Endodermal cell (in vitro differentiated cells): ENCODE results near the gene NEK6. TPM values are rescaled to one million over a fixed set of nuclear protein-coding genes. Genes with fewer than 3 reads are reported as not detected.

Source experiments
- DNase-seq: peaks from one replicate; pipeline ENCODE4 v3.0.0-alpha.2; 2017
- H3K27ac ChIP-seq: 2 replicates; pipeline ENCODE4 v1.5.1; 2013; ENCODE audit warnings: mild to moderate bottlenecking, low read depth, low read length, moderate library complexity
- H3K27me3 ChIP-seq: 2 replicates; pipeline ENCODE4 v1.6.1; 2013; ENCODE audit warnings: mild to moderate bottlenecking, low read length, moderate library complexity; ENCODE audit not compliant: insufficient read depth, control insufficient read depth, poor library complexity, severe bottlenecking
- H3K36me3 ChIP-seq: 2 replicates; pipeline ENCODE4 v1.7.0; 2013; ENCODE audit warnings: mild to moderate bottlenecking, low read length, moderate library complexity; ENCODE audit not compliant: control insufficient read depth, insufficient read depth
- H3K4me1 ChIP-seq: one replicate; pipeline ENCODE4 v1.7.0; 2013; ENCODE audit warnings: low read length; ENCODE audit not compliant: control insufficient read depth, insufficient read depth
- H3K4me3 ChIP-seq: 2 replicates; pipeline ENCODE4 v1.5.1; 2013; ENCODE audit warnings: mild to moderate bottlenecking, low read length, moderate library complexity
- H3K9ac ChIP-seq: 2 replicates; pipeline ENCODE4 v1.6.1; 2013; ENCODE audit warnings: mild to moderate bottlenecking, low read length, moderate library complexity; ENCODE audit not compliant: poor library complexity, severe bottlenecking; ENCODE audit errors: extremely low read depth
- H3K9me3 ChIP-seq: 2 replicates; pipeline ENCODE4 v1.6.1; 2013; ENCODE audit warnings: mild to moderate bottlenecking, low read length, moderate library complexity; ENCODE audit not compliant: control insufficient read depth
- H3K27ac Mint-ChIP-seq: 2 replicates; pipeline ENCODE4 v1.8.0; 2020; ENCODE audit warnings: mixed read lengths
- H3K27me3 Mint-ChIP-seq: 2 replicates; pipeline ENCODE4 v1.8.0; 2021; ENCODE audit warnings: mild to moderate bottlenecking, mixed read lengths; ENCODE audit not compliant: insufficient read depth
- H3K36me3 Mint-ChIP-seq: 2 replicates; pipeline ENCODE4 v1.8.0; 2020; ENCODE audit warnings: low read depth, mixed read lengths
- H3K4me1 Mint-ChIP-seq: 2 replicates; pipeline ENCODE4 v1.8.0; 2020; ENCODE audit warnings: mixed read lengths
- H3K4me3 Mint-ChIP-seq: 2 replicates; pipeline ENCODE4 v1.8.0; 2020; ENCODE audit warnings: mild to moderate bottlenecking, moderate library complexity, mixed read lengths
- H3K9me3 Mint-ChIP-seq: 2 replicates; pipeline ENCODE4 v1.8.0; 2020; ENCODE audit warnings: mild to moderate bottlenecking, mixed read lengths
- WGBS, 2 experiments: methylation state at CpG; one replicate each; pipeline versions ENCODE4 v1.1.5 to v1.1.7; 2013; ENCODE audit warnings: missing lambda C conversion rate in 2 of 2, mixed read lengths in 1 of 2; ENCODE audit not compliant: insufficient coverage in 1 of 2, insufficient read length in 1 of 2; 5-methylcytosine and 5-hydroxymethylcytosine counted together
- total RNA-seq, 2 donors: library from RNA; stranded (reverse); fragmentation: NEBNext Ultra II Directional in 1 of 2; extraction: Animal tissue kit (Norgen Biotek cat#: 25700) in 1 of 2; gene quantifications; 2 replicates in 1 of 2; 3 replicates in 1 of 2; pipeline ENCODE4 v1.2.1, GENCODE V29; 2021
- TF ChIP-seq, protein P1 (sequence below): fragments of 200-600 bp; sonication (generic); conservative IDR thresholded peaks from 2 replicates; pipeline ENCODE4 v1.5.0; 2021; ENCODE audit warnings: antibody characterized with exemption, mild to moderate bottlenecking

The NEK6 gene
- total RNA-seq, 2 donors from 2014 or later: 17.1 to 32.5 TPM

DNA sequence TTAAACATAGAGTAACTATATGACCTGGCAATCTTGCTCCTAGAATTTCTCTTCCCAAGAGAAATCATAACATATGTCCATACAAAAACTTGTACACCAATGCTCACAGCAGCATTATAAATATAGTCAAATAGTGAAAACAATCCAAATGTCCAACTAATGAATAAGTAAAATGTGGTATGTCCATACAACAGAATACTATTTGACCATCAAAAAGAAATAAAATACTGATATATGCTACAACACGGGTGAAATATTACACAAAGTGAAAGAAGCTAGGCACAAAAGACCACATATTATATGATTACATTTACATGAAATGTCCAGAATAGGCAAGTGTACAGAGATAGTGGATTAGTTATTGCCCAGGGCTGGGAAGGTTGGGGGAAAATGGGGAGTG lies 116.1 kb downstream of the NEK6 start:
- Mint-ChIP-seq H3K27ac (no peak overlapping the region), H3K4me1 (peaks cover 22% of the 10 kb centered on the region), H3K9me3 (peaks cover 6% of the 10 kb centered on the region), H3K27me3 (no peaks in the 10 kb centered on the region), H3K4me3 (no peak overlapping the region), H3K36me3 (peaks cover 20% of the 10 kb centered on the region)
- no peak overlapping the region for H3K4me3 ChIP-seq
- peaks cover 15% of the 10 kb centered on the region for H3K9me3 ChIP-seq
- no peaks in the 10 kb centered on the region for H3K4me1 ChIP-seq
- no peak overlapping the region for H3K9ac ChIP-seq
- peaks cover 40% of the 10 kb centered on the region for H3K36me3 ChIP-seq
- WGBS, 2 experiments: 100% methylated on average over 1 of the region's 1 CpG; no CpG with 5 or more reads in 1 of the 2 experiments
- no peak overlapping the region for H3K27ac ChIP-seq
- no peak for DNase-seq
- H3K27me3 ChIP-seq: no peaks in the 10 kb centered on the region
- TF ChIP-seq, protein P1, sequence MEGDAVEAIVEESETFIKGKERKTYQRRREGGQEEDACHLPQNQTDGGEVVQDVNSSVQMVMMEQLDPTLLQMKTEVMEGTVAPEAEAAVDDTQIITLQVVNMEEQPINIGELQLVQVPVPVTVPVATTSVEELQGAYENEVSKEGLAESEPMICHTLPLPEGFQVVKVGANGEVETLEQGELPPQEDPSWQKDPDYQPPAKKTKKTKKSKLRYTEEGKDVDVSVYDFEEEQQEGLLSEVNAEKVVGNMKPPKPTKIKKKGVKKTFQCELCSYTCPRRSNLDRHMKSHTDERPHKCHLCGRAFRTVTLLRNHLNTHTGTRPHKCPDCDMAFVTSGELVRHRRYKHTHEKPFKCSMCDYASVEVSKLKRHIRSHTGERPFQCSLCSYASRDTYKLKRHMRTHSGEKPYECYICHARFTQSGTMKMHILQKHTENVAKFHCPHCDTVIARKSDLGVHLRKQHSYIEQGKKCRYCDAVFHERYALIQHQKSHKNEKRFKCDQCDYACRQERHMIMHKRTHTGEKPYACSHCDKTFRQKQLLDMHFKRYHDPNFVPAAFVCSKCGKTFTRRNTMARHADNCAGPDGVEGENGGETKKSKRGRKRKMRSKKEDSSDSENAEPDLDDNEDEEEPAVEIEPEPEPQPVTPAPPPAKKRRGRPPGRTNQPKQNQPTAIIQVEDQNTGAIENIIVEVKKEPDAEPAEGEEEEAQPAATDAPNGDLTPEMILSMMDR: no peak

DNA sequence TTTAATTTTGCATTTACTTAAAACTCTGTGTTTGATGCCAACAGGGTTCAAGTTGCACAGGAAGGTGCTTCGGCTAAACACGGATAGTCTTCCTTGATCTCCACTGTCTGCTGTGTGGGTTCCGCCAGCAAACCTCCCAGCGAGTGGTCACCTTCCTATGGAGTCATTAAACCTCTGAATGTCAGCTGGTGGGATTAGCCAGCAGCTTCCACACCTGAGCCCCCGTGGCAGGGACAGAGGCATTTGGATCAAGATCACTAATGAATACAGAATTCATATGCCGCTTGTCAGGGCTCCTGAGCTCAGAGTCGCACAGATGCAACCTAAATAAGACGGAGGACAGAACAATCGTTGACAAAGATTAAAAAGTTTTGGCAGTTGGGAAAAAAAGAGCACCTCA lies 118.0 kb downstream of the NEK6 start:
- 97 to 98% methylated on average over 7 to 9 of the region's 9 CpGs for WGBS, 2 experiments
- Mint-ChIP-seq H3K36me3 (peaks cover 29% of the 10 kb centered on the region), H3K27me3 (no peaks in the 10 kb centered on the region), H3K4me3 (no peak overlapping the region), H3K27ac (peak overlapping the region; percentile 67), H3K4me1 (peaks cover 18% of the 10 kb centered on the region), H3K9me3 (peaks cover 6% of the 10 kb centered on the region)
- Histone ChIP-seq H3K36me3 (peaks cover 50% of the 10 kb centered on the region), H3K4me1 (no peaks in the 10 kb centered on the region), H3K9me3 (peaks cover 15% of the 10 kb centered on the region), H3K27me3 (no peaks in the 10 kb centered on the region), H3K27ac (no peak overlapping the region), H3K9ac (no peak overlapping the region), H3K4me3 (no peak overlapping the region)
- no peak for DNase-seq
- TF ChIP-seq, protein P1: no peak

- no peak for DNase-seq
- Histone ChIP-seq H3K27me3 (no peaks in the 10 kb centered on the region), H3K4me1 (no peaks in the 10 kb centered on the region), H3K4me3 (no peak overlapping the region), H3K27ac (no peak overlapping the region), H3K9ac (no peak overlapping the region), H3K9me3 (peaks cover 15% of the 10 kb centered on the region), H3K36me3 (peaks cover 51% of the 10 kb centered on the region)
- Mint-ChIP-seq H3K4me3 (no peak overlapping the region), H3K9me3 (peaks cover 6% of the 10 kb centered on the region), H3K27me3 (no peaks in the 10 kb centered on the region), H3K36me3 (peaks cover 29% of the 10 kb centered on the region), H3K27ac (no peak overlapping the region), H3K4me1 (peaks cover 15% of the 10 kb centered on the region)
- TF ChIP-seq, protein P1: no peak
- 90 to 100% methylated on average over 1 of the region's 1 CpG for WGBS, 2 experiments
Observed at GRCh38 chr9:124376329-124376728, 118.6 kb downstream of the NEK6 start.
